HepG2 (cell line): ENCODE data around the gene CEACAM4. TPM values are rescaled to one million over a fixed set of nuclear protein-coding genes. Genes with fewer than 3 reads are reported as not detected.

Experiments used
- ATAC-seq: fragments of 200-7000 bp; cut with Tn5 transposase; 3 replicates; pipeline ENCODE4 v1.9.1; 2020; ENCODE audit warnings: mild to moderate bottlenecking, moderate library complexity
- BruUV-seq: library from RNA; stranded (reverse); fragments of 400-500 nt; replicated peaks from 2 replicates; lab custom pipeline; 2021; lab: Mats Ljungman, UMichigan
- CTCF ChIA-PET: fragments of 300-600 bp; formaldehyde crosslinking; extraction: SDS; loops from one replicate; lab custom pipeline; 2021; ENCODE audit warnings: low total read pairs, inconsistent platforms, low intra/inter-chr PET ratio; lab: Yijun Ruan, JAX
- POLR2A ChIA-PET: fragments of 350-600 bp; sonication (Branson Sonifier 250); formaldehyde crosslinking; loops from one replicate; lab custom pipeline; 2020; ENCODE audit warnings: antibody characterized with exemption, inconsistent platforms; lab: Yijun Ruan, JAX
- DNase-seq: peaks from one replicate; pipeline ENCODE4 v3.0.0-alpha.2; 2015; ENCODE audit warnings: low spot score
- FAIRE-seq: peaks from 3 replicates; lab custom pipeline; 2011; peaks lifted over from hg19 to GRCh38; lab: Jason Lieb, UNC
- H2AFZ ChIP-seq: one replicate; pipeline ENCODE4 v1.6.1; 2011; ENCODE audit warnings: low read length, inconsistent platforms
- H3K27ac ChIP-seq: fragments of 300-600 bp; 3 replicates; pipeline ENCODE4 v1.8.0; 2011; ENCODE audit warnings: mixed run types, mild to moderate bottlenecking, mixed read lengths, low read length, inconsistent platforms; ENCODE audit not compliant: insufficient read depth; ENCODE audit errors: extremely low read length
- H3K27me3 ChIP-seq, 2 experiments: fragments of 200-600 bp in 1 of 2; 2 replicates in 1 of 2; 3 replicates in 1 of 2; pipeline versions ENCODE4 v1.6.0 to v1.8.0; 2011; ENCODE audit warnings: low read length in 2 of 2, mild to moderate bottlenecking in 2 of 2, moderate library complexity in 2 of 2, inconsistent platforms in 1 of 2; ENCODE audit not compliant: insufficient read depth in 2 of 2, control insufficient read depth in 1 of 2
- H3K36me3 ChIP-seq, 2 experiments: fragments of 200-600 bp in 1 of 2; replicated peaks in 1 of 2; 2 replicates in 1 of 2; 3 replicates in 1 of 2; pipeline versions ENCODE4 v1.5.1 to v1.8.0; 2011; ENCODE audit warnings: low read length in 2 of 2, inconsistent platforms in 1 of 2; ENCODE audit not compliant: insufficient read depth in 2 of 2, control insufficient read depth in 1 of 2
- H3K4me1 ChIP-seq: 2 replicates; pipeline ENCODE4 v1.5.1; 2012; ENCODE audit warnings: low read length, inconsistent platforms; ENCODE audit not compliant: insufficient read depth
- H3K4me2 ChIP-seq: 2 replicates; pipeline ENCODE4 v1.6.0; 2011; ENCODE audit warnings: low read depth, low read length, inconsistent platforms
- H3K4me3 ChIP-seq, 3 experiments: fragments of 200-600 bp in 1 of 3; sonication (generic), shearing (Covaris generic) in 1 of 3; replicated peaks in 1 of 3; 2 replicates each; pipeline ENCODE4 v1.5.1; 2011 to 2016; ENCODE audit warnings: low read length in 3 of 3, inconsistent platforms in 2 of 3, low read depth in 2 of 3, mild to moderate bottlenecking in 2 of 3, control low read depth in 1 of 3, mixed read lengths in 1 of 3; ENCODE audit not compliant: insufficient read depth in 1 of 3
- H3K79me2 ChIP-seq: one replicate; pipeline ENCODE4 v1.6.1; 2011; ENCODE audit warnings: low read length, inconsistent platforms; ENCODE audit not compliant: insufficient read depth
- H3K9ac ChIP-seq: 2 replicates; pipeline ENCODE4 v1.6.0; 2011; ENCODE audit warnings: mild to moderate bottlenecking, low read depth, low read length, inconsistent platforms; ENCODE audit not compliant: insufficient read depth
- H3K9me3 ChIP-seq: 2 replicates; pipeline ENCODE4 v1.5.1; 2012; ENCODE audit warnings: mild to moderate bottlenecking, low read length
- H4K20me1 ChIP-seq: 2 replicates; pipeline ENCODE4 v1.6.0; 2011; ENCODE audit warnings: inconsistent platforms, mild to moderate bottlenecking, low read length, moderate library complexity; ENCODE audit not compliant: insufficient read depth
- DDIT3 ChIP-seq: sonication (generic); formaldehyde crosslinking; IDR thresholded peaks from 2 replicates; pipeline ENCODE4 v1.4.0; 2020; ENCODE audit warnings: mild to moderate bottlenecking, missing genetic modification reagents
- EP300 ChIP-seq, 3 experiments: sonication (generic) in 1 of 3; formaldehyde crosslinking in 1 of 3; IDR thresholded peaks; 2 replicates each; pipeline versions ENCODE4 v1.5.1 to v1.6.1; 2011 to 2020; ENCODE audit warnings: low read depth in 2 of 3, low read length in 2 of 3, borderline replicate concordance in 1 of 3, improper control_type of control experiment in 1 of 3, mild to moderate bottlenecking in 1 of 3, missing genetic modification reagents in 1 of 3, moderate library complexity in 1 of 3
- GABPA ChIP-seq, 2 experiments: IDR thresholded peaks; 2 replicates each; pipeline ENCODE4 v1.6.1; 2011 to 2016; ENCODE audit warnings: low read depth in 2 of 2, low read length in 1 of 2, missing biosample characterization in 1 of 2, missing genetic modification characterization in 1 of 2
- ISL2 ChIP-seq: sonication (generic); formaldehyde crosslinking; IDR thresholded peaks from 2 replicates; pipeline ENCODE4 v1.5.0; 2020; ENCODE audit warnings: missing genetic modification reagents
- JUN ChIP-seq: sonication (generic); formaldehyde crosslinking; IDR thresholded peaks from 2 replicates; pipeline ENCODE4 v1.4.0; 2020; ENCODE audit warnings: mild to moderate bottlenecking, missing genetic modification reagents
- MBD4 ChIP-seq: IDR thresholded peaks from 2 replicates; pipeline ENCODE4 v1.6.1; 2012; ENCODE audit warnings: low read length, inconsistent platforms, borderline replicate concordance
- NFE2 ChIP-seq: sonication (generic); formaldehyde crosslinking; IDR thresholded peaks from 2 replicates; pipeline ENCODE4 v1.4.0; 2020; ENCODE audit warnings: missing genetic modification reagents
- SRY ChIP-seq: sonication (generic); formaldehyde crosslinking; IDR thresholded peaks from 2 replicates; pipeline ENCODE4 v1.8.0; 2022; ENCODE audit warnings: mild to moderate bottlenecking, missing genetic modification reagents
- TEAD2 ChIP-seq: sonication (generic); formaldehyde crosslinking; IDR thresholded peaks from 2 replicates; pipeline ENCODE4 v1.9.0; 2021; ENCODE audit warnings: missing genetic modification reagents
- ZFP36L2 ChIP-seq: sonication (generic); formaldehyde crosslinking; IDR thresholded peaks from 2 replicates; pipeline ENCODE4 v1.4.0; 2020; ENCODE audit warnings: missing genetic modification reagents
- ZNF451 ChIP-seq: sonication (generic); formaldehyde crosslinking; IDR thresholded peaks from 2 replicates; pipeline ENCODE4 v1.5.0; 2020; ENCODE audit warnings: mild to moderate bottlenecking, missing genetic modification reagents
- ZNF547 ChIP-seq: sonication (generic); formaldehyde crosslinking; IDR thresholded peaks from 2 replicates; pipeline ENCODE4 v1.5.1; 2020; ENCODE audit warnings: mild to moderate bottlenecking, missing genetic modification reagents
- ZNF576 ChIP-seq: sonication (generic); formaldehyde crosslinking; IDR thresholded peaks from 2 replicates; pipeline ENCODE4 v1.4.0; 2020; ENCODE audit warnings: mild to moderate bottlenecking, missing genetic modification reagents
- in situ Hi-C: cut with HindIII; loops from 2 replicates; pipeline ENCODE4 v1.10.0; 2017; ENCODE audit warnings: low pct_unique_long_range_greater_than_20kb; ENCODE audit not compliant: extremely low pct_ligation_motif_present
- intact Hi-C: fragments of 100-400 bp; cut with micrococcal nuclease; formaldehyde crosslinking; loops from one replicate; pipeline ENCODE4 v1.10.0; 2022; ENCODE audit not compliant: unreplicated experiment
- polyA plus RNA-seq, 8 experiments: library from polyadenylated mRNA; depleted of rRNA in 3 of 8; stranded (reverse) in 7 of 8; unstranded in 1 of 8; fragments of >200 nt; fragmentation: Illumina TruSeq in 4 of 8; extraction: Trizol in 4 of 8; gene quantifications; 2 replicates each; pipeline versions ENCODE4 v1.2.1 to v1.2.3, GENCODE V29; 2011 to 2016; ENCODE audit warnings: low read depth in 4 of 8, missing spikeins in 1 of 8, mixed read lengths in 1 of 8; ENCODE audit not compliant: insufficient read depth in 1 of 8
- total RNA-seq, 5 experiments: library from RNA; depleted of rRNA; stranded (reverse); fragments of >200 nt; fragmentation: Illumina TruSeq; extraction: Trizol; gene quantifications; 2 replicates each; pipeline ENCODE4 v1.2.3, GENCODE V29; 2016; ENCODE audit warnings: low read depth in 1 of 5
- TF ChIP-seq, protein P1 (sequence below): sonication (generic); formaldehyde crosslinking; IDR thresholded peaks from 2 replicates; pipeline ENCODE4 v1.8.1; 2023; ENCODE audit warnings: mild to moderate bottlenecking, inconsistent platforms, moderate library complexity, missing genetic modification reagents, borderline replicate concordance
- TF ChIP-seq, protein P2 (sequence below): sonication (generic); formaldehyde crosslinking; IDR thresholded peaks from 2 replicates; pipeline ENCODE4 v1.4.0; 2020; ENCODE audit warnings: mild to moderate bottlenecking, missing genetic modification reagents, borderline replicate concordance

Gene CEACAM4
- total and polyA plus RNA-seq, 2 of the 13 experiments (the other 11 are each of a cell fraction or from before 2014, with no cell fraction given) = not detected

GRCh38 chr19:41590936-41591335, 35.9 kb downstream of the CEACAM4 start:
- CTCF ChIA-PET = no interaction called here
- no peak for DNase-seq
- Histone ChIP-seq H3K27ac (no peak overlapping the region), H3K4me1 (no peaks in the 10 kb centered on the region), H3K4me3 (no peak overlapping the region), H3K36me3 (no peaks in the 10 kb centered on the region), H3K4me2 (no peak overlapping the region), H3K79me2 (no peaks in the 10 kb centered on the region), H3K9ac (no peak overlapping the region), H2AFZ (no peak overlapping the region), H4K20me1 (no peaks in the 10 kb centered on the region; the same call in 1 of the 2 replicates), H3K27me3 (no peaks in the 10 kb centered on the region), H3K9me3 (no peaks in the 10 kb centered on the region)
- POLR2A ChIA-PET = no interaction called here
- FAIRE-seq = no peak
- no peak for ATAC-seq
- TF ChIP-seq, protein P1, sequence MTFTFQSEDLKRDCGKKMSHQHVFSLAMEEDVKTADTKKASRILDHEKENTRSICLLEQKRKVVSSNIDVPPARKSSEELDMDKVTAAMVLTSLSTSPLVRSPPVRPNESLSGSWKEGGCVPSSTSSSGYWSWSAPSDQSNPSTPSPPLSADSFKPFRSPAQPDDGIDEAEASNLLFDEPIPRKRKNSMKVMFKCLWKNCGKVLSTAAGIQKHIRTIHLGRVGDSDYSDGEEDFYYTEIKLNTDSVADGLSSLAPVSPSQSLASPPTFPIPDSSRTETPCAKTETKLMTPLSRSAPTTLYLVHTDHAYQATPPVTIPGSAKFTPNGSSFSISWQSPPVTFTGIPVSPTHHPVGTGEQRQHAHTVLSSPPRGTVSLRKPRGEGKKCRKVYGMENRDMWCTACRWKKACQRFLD (CRISPR knock-in tag) = no peak
- no peak for TF ChIP-seq ISL2
- no peak for TF ChIP-seq ZNF547 (CRISPR knock-in tag)
- no peak for TF ChIP-seq ZNF576 (CRISPR knock-in tag)
- TF ChIP-seq EP300 (IDR thresholded peaks at IDR 0.05; ENCODE audit: low read depth in 2 of 2, low read length in 2 of 2) = no peak
- no peak for TF ChIP-seq EP300 (CRISPR knock-in tag; IDR thresholded peaks at IDR 0.05; ENCODE audit: borderline replicate concordance)
- no peak for TF ChIP-seq JUN (CRISPR knock-in tag)
- no peak for TF ChIP-seq SRY (CRISPR knock-in tag)
- TF ChIP-seq, protein P2, sequence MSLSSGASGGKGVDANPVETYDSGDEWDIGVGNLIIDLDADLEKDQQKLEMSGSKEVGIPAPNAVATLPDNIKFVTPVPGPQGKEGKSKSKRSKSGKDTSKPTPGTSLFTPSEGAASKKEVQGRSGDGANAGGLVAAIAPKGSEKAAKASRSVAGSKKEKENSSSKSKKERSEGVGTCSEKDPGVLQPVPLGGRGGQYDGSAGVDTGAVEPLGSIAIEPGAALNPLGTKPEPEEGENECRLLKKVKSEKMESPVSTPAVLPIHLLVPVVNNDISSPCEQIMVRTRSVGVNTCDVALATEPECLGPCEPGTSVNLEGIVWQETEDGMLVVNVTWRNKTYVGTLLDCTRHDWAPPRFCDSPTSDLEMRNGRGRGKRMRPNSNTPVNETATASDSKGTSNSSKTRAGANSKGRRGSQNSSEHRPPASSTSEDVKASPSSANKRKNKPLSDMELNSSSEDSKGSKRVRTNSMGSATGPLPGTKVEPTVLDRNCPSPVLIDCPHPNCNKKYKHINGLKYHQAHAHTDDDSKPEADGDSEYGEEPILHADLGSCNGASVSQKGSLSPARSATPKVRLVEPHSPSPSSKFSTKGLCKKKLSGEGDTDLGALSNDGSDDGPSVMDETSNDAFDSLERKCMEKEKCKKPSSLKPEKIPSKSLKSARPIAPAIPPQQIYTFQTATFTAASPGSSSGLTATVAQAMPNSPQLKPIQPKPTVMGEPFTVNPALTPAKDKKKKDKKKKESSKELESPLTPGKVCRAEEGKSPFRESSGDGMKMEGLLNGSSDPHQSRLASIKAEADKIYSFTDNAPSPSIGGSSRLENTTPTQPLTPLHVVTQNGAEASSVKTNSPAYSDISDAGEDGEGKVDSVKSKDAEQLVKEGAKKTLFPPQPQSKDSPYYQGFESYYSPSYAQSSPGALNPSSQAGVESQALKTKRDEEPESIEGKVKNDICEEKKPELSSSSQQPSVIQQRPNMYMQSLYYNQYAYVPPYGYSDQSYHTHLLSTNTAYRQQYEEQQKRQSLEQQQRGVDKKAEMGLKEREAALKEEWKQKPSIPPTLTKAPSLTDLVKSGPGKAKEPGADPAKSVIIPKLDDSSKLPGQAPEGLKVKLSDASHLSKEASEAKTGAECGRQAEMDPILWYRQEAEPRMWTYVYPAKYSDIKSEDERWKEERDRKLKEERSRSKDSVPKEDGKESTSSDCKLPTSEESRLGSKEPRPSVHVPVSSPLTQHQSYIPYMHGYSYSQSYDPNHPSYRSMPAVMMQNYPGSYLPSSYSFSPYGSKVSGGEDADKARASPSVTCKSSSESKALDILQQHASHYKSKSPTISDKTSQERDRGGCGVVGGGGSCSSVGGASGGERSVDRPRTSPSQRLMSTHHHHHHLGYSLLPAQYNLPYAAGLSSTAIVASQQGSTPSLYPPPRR (CRISPR knock-in tag) = no peak
- TF ChIP-seq TEAD2 (CRISPR knock-in tag) = no peak
- no peak for TF ChIP-seq MBD4
- TF ChIP-seq DDIT3 (CRISPR knock-in tag) = no peak
- no peak for TF ChIP-seq ZFP36L2
- no peak for TF ChIP-seq ZNF451
- no peak for TF ChIP-seq NFE2 (CRISPR knock-in tag)
- no peak for TF ChIP-seq GABPA (IDR thresholded peaks at IDR 0.05; ENCODE audit: low read depth, low read length)
- TF ChIP-seq GABPA (CRISPR knock-in tag; IDR thresholded peaks at IDR 0.05; ENCODE audit: low read depth) = no peak
- in situ Hi-C loops = no loop called here
- BruUV-seq = no TSS peak
- intact Hi-C loops = no loop called here
